ENCODE data around the gene ABTB1.

ABTB1 gene

DNA sequence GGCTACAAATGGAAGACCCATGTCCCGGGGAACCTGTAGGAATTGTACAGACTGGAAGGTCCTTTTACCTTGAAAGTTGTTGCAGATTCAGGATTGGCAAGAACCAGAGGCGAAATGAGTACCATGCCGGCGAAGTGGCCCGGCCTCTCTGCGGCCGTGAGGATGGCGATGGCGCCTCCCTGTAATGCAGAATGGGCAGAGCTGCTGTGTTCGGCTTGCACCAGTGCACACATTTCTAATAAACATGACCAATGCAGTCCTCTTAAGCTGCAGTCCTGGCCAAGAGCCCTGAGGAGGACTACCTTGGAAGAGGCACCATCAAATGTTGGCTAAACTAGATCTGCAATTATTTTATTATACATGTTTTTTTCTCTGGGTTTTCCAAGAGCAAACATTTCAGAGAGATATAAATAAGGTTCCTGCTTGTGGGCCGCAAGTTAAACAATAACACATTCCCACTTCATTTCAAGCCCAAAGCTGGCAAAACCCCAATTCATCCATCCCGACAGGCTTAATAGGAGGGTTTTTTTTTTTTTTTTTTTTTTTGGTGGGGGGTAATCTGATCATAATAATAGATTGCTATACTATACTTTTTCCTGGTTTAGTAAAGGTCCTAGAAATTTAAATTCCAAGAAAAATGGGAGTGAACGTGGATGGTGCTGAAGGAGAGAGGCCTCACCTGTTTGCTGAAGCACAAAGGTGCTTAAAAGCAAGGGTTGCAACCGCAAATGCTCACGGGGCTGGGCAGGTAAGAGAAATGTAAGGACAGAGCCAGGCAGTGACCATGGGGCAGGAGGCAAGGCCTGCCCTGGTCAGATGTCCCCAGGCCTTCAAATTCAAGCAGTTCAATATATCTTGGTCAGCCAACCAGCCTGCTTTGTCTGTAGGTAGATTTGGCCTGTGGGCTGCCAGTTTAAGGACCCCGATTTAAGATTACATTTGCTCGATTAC is 48.5 kb downstream of the ABTB1 start:
- DNase-seq (ENCODE audit: low read depth), result no peak

DNA sequence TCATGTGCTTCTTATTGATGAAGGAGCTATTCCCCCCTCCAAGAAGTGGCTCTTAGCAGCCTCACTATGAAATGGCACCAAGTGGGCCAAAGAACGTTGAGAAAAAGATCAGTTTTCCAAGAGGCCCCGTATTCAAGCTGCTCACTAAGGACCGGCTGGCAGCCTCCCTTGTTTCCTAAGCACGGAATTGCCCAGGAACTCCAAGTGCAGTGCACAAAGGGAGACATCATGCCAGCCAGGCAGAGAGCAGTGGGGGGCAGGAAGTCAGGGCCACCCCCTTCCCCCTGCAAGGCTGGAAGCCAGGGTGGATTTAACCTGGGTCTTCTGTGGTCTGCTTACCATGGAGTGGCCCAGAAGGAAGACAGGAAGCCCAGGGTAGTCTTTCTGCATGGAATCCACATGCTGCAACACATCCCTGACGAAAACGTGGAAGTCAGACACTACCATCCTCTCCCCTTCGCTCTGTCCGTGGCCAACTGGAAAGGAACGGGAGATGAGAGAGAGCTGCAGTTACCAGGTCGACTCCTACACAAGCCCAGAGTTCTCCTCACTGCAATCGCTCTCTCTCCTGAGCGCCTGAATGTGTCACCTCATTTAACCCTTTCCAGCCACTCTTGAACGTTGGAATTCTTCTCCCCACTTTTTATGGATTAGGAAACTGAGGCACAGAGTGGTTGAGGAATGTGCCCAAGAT is 49.5 kb downstream of the ABTB1 start:
- DNase-seq (ENCODE audit: low read depth), result no peak

DNA sequence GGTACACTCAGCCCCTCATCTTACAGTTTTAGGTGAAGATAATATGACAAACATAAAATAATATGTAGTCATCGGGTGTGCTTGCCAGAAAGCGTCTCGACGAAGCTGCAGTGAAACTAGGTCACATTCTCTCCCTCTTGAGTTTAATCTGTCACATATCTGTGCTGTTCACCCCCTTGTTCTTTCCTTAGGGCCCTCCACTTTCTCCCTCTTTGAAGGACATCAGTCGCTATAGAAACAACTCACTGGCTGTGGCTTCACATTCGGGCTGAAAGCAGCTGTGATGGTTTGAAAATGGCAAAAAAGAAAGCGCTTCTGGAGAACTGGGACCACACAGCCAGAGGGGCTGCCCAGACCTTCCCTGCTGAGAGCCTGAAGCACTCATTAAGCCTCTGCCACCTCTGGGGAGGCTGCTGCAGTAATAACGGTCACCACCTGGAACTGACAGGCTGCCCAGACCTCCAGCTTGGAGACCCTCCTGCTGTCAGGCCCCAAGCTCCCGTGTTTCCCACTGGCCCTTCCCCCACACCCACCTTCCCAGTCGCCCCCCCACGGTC is 50.3 kb downstream of the ABTB1 start:
- no peak for DNase-seq (ENCODE audit: low read depth)

DNA sequence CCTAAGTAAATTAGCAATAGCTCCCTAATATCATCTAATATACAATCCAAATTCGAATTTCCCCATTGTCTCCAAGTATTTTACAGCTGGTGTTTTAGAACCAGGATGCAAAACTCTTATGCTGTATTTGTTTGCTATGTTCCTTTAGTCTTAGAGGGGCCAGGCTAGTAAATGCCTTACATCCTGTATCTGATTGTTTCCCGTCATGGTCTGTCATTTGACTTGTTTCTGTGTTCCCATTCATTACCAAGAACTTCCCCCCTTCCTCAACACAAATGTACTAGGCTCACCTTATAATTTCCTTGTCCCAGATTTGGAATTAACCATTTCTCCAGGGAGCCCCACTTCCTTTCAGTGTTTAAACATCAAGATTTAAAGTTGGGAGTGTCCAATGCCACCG is 54.1 kb downstream of the ABTB1 start:
- no peak for DNase-seq (ENCODE audit: low read depth)

DNA sequence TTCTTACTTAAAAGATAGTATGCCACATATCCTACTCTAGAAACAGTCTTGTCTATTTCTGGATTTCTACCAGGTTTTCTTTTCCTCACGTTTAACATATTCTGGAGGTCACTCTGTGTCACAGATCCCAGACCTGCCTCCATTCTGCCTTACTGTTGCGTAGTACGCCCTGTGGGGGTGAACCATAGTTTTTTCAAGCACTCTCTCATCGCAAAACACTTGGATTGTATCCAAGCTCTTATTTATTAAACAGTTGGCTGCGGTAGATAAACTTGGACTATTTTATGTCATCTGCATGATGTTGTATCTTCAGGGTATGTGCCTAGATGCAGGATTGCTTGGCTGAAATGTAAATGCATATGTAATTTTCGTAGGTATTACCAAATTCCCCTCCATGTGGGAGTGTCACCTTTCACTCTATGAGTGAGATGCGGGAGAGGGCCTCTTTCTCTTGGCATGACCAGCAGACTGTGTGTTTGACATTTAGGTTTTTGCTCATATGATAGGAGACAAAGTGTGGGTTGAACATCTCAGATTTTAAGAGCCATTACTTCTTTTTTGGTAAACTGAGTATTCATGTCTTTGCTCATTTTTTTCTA is 55.8 kb downstream of the ABTB1 start:
- no peak for DNase-seq (ENCODE audit: low read depth)

DNA sequence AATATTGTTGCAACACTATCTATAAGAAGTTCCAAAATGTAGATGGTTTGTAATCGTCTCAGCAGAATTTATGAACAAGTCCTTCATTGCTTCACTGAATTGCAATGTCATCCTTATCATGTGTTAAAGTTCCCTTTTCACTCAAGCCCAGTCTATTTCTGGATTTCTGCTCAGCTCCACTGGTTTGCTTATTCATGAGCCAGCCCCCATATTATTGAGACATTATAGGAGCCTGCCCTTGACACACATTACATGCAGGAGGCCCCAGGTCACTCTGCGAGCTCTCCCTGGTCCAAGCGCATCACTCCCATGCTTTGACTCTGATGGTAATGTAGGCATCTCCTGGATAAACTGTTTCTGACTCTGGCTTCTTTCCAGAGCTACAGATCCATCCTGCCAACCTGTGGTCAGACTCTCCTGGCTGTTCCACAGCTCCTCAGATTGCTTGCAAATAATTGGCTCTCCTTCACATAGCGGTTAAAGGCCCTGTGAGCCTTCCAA is 56.9 kb downstream of the ABTB1 start:
- no peak for DNase-seq (ENCODE audit: low read depth)

DNA sequence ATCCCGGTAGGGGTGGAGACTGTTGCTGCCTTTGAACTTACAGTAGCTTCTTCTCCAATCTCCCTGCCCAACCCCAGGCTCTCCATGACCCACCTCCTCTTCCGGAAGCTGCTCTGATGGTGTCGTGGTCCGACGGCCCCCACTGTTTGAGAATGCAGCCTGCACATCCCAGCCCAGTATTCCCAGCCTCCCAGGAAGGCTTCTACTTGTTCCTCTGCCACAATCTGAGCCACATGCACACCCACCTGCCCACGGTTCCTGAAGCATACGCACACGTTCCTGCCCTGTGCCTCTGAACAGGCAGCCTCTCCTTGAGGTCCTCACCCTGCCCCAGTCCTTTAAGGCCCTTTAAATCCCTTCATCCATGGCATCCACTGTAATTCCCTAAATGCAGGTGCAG is 57.4 kb downstream of the ABTB1 start:
- DNase-seq (ENCODE audit: low read depth), result no peak

All from EH (cell line).